ENCODE data around the gene ZNF557. TPM values are rescaled to one million over a fixed set of nuclear protein-coding genes. Genes with fewer than 3 reads are reported as not detected.
"Not testable (repeated sequence)": the region's sequence is repeated elsewhere in the genome, so short reads cannot be mapped to it uniquely, and the experiment has no call there.

Gene ZNF557
- total RNA-seq, 5 donors from 2014 or later (not counting 1 experiment from before 2014, with no cell fraction given), result 12.7 to 28.2 (median 24.6) TPM

DNA sequence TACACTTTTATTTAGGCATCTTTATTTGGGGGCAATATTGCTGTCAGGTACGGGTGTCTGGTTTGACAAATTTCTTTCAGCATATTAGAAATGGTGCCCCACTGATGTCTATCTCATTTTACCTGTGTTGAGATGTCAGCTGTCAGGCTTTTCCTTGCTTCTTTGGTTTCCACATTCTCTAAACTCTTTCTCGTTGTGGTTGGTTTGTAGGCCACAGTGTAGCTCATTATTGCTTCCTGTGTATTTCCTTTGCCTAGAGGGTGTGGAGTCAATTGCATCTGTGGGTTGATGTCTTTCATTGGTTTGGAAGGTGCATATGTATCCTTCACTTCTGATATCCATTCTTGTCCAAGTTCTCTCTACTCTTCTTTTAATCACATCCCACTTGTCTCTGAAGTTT lies 9.5 kb upstream of the ZNF557 start:
- H3K27me3 ChIP-seq (replicated peaks in 1 of 2; ENCODE audit: control insufficient read depth in 2 of 2, extremely low read depth in 1 of 2, insufficient read depth in 2 of 2, low read length in 1 of 2); H3K27ac ChIP-seq (ENCODE audit: low read length); POLR2A ChIA-PET; H3K4me1 ChIP-seq (ENCODE audit: control insufficient read depth in 1 of 2, extremely low read depth in 1 of 2, insufficient read depth in 2 of 2, low read length in 2 of 2); H3K4me1 Mint-ChIP-seq; H3K4me3 ChIP-seq (ENCODE audit: control insufficient read depth in 1 of 2, extremely low read depth in 1 of 2, low read length in 1 of 2); H3K36me3 ChIP-seq (ENCODE audit: control insufficient read depth in 2 of 2, extremely low read depth in 1 of 2, insufficient read depth in 1 of 2, low read length in 1 of 2); DNase-seq; CTCF ChIA-PET; H3K36me3 Mint-ChIP-seq; H3K4me3 Mint-ChIP-seq; H3K27me3 Mint-ChIP-seq; H3K9me3 Mint-ChIP-seq; H3K9me3 ChIP-seq; H3K27ac Mint-ChIP-seq: not testable (repeated sequence)
- no CpG with 5 or more reads among the region's 2 CpGs for WGBS (ENCODE audit: insufficient coverage)
- peak in 3 of 4 experiments; percentile 27 to 53 (median 38) for ATAC-seq (replicated peaks in 1 of 4)

DNA sequence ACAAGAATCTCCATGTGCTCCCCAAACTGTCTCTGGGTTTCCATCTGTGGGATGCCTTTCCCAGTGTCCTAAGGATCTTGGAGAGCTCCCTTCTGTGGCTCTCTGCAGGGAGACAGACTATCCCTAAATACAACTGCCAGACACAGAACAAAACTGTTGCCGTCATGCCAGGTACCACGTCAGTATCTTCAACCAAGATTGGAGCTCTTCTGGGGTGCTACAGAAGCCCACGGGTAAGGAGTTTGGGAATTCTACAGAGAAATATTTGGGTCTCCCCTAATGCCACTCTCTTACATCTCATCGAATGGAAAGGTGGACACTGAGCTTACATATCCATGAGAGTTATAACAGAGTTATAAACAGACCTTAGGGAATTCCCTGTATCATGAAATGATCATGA lies 6.2 kb upstream of the ZNF557 start:
- Mint-ChIP-seq H3K4me3 (no peak overlapping the region), H3K4me1 (no peaks in the 10 kb centered on the region), H3K9me3 (no peaks in the 10 kb centered on the region), H3K36me3 (no peaks in the 10 kb centered on the region), H3K27me3 (no peaks in the 10 kb centered on the region), H3K27ac (no peak overlapping the region)
- Histone ChIP-seq H3K27ac (ENCODE audit: low read length) (no peak overlapping the region), H3K4me3 (ENCODE audit: control insufficient read depth in 1 of 2, extremely low read depth in 1 of 2, low read length in 1 of 2) (no peak overlapping the region), H3K36me3 (ENCODE audit: control insufficient read depth in 2 of 2, extremely low read depth in 1 of 2, insufficient read depth in 1 of 2, low read length in 1 of 2) (no peaks in the 10 kb centered on the region), H3K4me1 (ENCODE audit: control insufficient read depth in 1 of 2, extremely low read depth in 1 of 2, insufficient read depth in 2 of 2, low read length in 2 of 2) (peaks cover 0 to under 1% of the 10 kb centered on the region in 2 experiments), H3K27me3 (replicated peaks in 1 of 2; ENCODE audit: control insufficient read depth in 2 of 2, extremely low read depth in 1 of 2, insufficient read depth in 2 of 2, low read length in 1 of 2) (no peaks in the 10 kb centered on the region), H3K9me3 (no peaks in the 10 kb centered on the region)
- no CpG with 5 or more reads among the region's 4 CpGs for WGBS (ENCODE audit: insufficient coverage)
- ChIA-PET POLR2A (interaction anchor here in 1 of 2 donors (0.6 kb wide), 1 partner anchor 527 kb away, joined by 4 read pairs; no protein-coding TSS in a partner anchor), CTCF (interaction anchor here in 1 of 2 donors (0.6 kb wide), 1 partner anchor 857 kb away, joined by 3 read pairs; the partner anchor contains the start of gene SNAPC2)
- DNase-seq (no peak), ATAC-seq (replicated peaks in 1 of 4) (no peak)

DNA sequence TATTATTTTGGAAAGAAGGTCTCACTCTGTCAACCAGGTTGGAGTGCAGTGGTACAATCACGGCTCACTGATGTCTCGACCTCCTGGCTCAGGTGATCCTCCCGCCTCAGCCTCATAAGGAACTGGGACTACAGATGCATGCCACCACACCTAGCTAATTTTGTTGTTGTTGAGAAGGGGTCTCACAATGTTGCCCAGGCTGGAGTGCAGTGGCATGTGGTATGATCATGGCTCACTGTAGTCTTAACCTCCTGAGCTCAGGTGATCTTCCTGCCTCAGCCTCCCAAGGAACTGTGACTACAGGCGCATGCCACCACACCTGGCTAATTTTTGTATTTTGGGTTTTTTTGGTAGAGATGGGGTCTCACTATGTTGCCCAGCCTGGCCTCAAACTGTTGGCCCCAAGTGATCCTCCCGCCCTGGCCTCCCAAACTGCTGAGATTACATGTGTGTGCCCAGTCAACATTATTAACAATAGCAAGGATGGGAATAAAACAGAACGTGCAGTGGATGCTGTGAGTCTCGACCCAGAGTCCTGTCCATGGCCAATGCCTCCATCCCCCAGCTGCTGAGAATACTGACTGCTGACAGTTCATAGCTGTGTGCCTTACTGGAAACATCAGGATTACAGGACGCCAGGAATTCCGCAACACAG lies 5.6 kb upstream of the ZNF557 start:
- Mint-ChIP-seq H3K27ac (no peak overlapping the region), H3K9me3 (no peaks in the 10 kb centered on the region), H3K27me3 (no peaks in the 10 kb centered on the region), H3K36me3 (no peaks in the 10 kb centered on the region), H3K4me3 (no peak overlapping the region), H3K4me1 (peaks cover 0 to 2% (median 2%) of the 10 kb centered on the region in 3 donors)
- 95% methylated on average over 5 of the region's 9 CpGs for WGBS (ENCODE audit: insufficient coverage)
- H3K36me3 ChIP-seq (ENCODE audit: control insufficient read depth in 2 of 2, extremely low read depth in 1 of 2, insufficient read depth in 1 of 2, low read length in 1 of 2), result no peaks in the 10 kb centered on the region
- ATAC-seq (replicated peaks in 1 of 4) (peak in 1 of 4 experiments; percentile 29), DNase-seq (no peak)
- no peaks in the 10 kb centered on the region for H3K27me3 ChIP-seq (replicated peaks in 1 of 2; ENCODE audit: control insufficient read depth in 2 of 2, extremely low read depth in 1 of 2, insufficient read depth in 2 of 2, low read length in 1 of 2)
- no peak overlapping the region for H3K27ac ChIP-seq (ENCODE audit: low read length)
- no peak overlapping the region for H3K4me3 ChIP-seq (ENCODE audit: control insufficient read depth in 1 of 2, extremely low read depth in 1 of 2, low read length in 1 of 2)
- peaks cover 0 to 6% of the 10 kb centered on the region in 2 experiments for H3K4me1 ChIP-seq (ENCODE audit: control insufficient read depth in 1 of 2, extremely low read depth in 1 of 2, insufficient read depth in 2 of 2, low read length in 2 of 2)
- H3K9me3 ChIP-seq, result no peaks in the 10 kb centered on the region
- ChIA-PET CTCF (interaction anchor here in 1 of 2 donors (0.6 kb wide), 1 partner anchor 857 kb away, joined by 3 read pairs; the partner anchor contains the start of gene SNAPC2), POLR2A (interaction anchor here in 1 of 2 donors (0.6 kb wide), 1 partner anchor 527 kb away, joined by 4 read pairs; no protein-coding TSS in a partner anchor)

DNA sequence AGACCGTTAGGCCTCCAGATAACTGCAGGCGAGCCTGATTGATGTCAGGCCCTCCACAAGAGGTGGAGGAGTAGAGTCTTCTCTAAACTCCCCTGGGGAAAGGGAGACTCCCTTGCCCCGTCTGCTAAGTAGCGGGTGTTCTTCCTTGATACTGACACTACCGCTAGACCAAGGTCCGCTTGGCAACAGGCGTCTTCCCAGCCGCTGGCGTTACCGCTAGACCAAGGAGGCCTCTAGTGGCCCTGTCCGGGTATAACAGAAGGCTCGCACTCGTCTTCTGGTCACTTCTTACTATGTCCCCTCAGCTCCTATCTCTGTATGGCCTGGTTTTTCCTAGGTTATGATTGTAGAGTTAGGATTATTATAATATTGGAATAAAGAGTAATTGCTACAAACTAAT lies 2.4 kb upstream of the ZNF557 start:
- POLR2A ChIA-PET, result interaction anchor here in 1 of 2 donors (0.9 kb wide), 1 partner anchor 1529 kb away, joined by 3 read pairs; no protein-coding TSS in a partner anchor
- CTCF ChIA-PET; H3K9me3 ChIP-seq; ATAC-seq (replicated peaks in 1 of 4); H3K36me3 Mint-ChIP-seq; H3K27ac ChIP-seq (ENCODE audit: low read length); H3K4me3 Mint-ChIP-seq; H3K27me3 ChIP-seq (replicated peaks in 1 of 2; ENCODE audit: control insufficient read depth in 2 of 2, extremely low read depth in 1 of 2, insufficient read depth in 2 of 2, low read length in 1 of 2); H3K4me3 ChIP-seq (ENCODE audit: control insufficient read depth in 1 of 2, extremely low read depth in 1 of 2, low read length in 1 of 2); H3K27ac Mint-ChIP-seq; H3K9me3 Mint-ChIP-seq; DNase-seq; H3K27me3 Mint-ChIP-seq: not testable (repeated sequence)
- WGBS (ENCODE audit: insufficient coverage), result 95% methylated on average over 4 of the region's 13 CpGs
- H3K4me1 Mint-ChIP-seq, result peaks cover 5 to 25% (median 23%) of the 10 kb centered on the region in 3 donors
- Histone ChIP-seq H3K4me1 (ENCODE audit: control insufficient read depth in 1 of 2, extremely low read depth in 1 of 2, insufficient read depth in 2 of 2, low read length in 2 of 2) (peaks cover 6 to 20% of the 10 kb centered on the region in 2 experiments), H3K36me3 (ENCODE audit: control insufficient read depth in 2 of 2, extremely low read depth in 1 of 2, insufficient read depth in 1 of 2, low read length in 1 of 2) (peaks cover 0 to 12% of the 10 kb centered on the region in 2 donors)

DNA sequence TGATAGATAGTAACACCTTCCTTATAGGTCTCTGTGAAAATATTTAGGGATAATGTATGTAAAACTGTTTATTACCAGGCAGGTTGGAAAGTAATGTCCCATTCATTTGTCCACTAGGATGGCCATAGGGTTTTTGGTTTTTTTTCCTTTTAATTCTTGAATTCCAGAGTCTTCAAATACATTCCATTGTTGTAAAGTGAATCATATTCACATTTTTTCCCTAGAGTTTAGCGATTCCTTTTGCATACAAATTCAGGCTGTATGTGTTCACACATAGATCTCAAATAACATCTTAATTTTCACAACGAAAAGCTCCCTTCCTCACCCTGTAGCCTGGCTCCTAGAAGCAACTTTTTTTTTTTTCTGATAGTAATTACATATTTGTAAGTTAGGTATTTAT lies 1.8 kb upstream of the ZNF557 start:
- no peak overlapping the region for H3K27ac Mint-ChIP-seq
- no peak for ATAC-seq (replicated peaks in 1 of 4)
- peaks cover 0 to 18% of the 10 kb centered on the region in 2 donors for H3K36me3 ChIP-seq (ENCODE audit: control insufficient read depth in 2 of 2, extremely low read depth in 1 of 2, insufficient read depth in 1 of 2, low read length in 1 of 2)
- no peak for DNase-seq
- no peaks in the 10 kb centered on the region for H3K9me3 Mint-ChIP-seq
- H3K9me3 ChIP-seq, result no peaks in the 10 kb centered on the region
- ChIA-PET POLR2A (interaction anchor here in 1 of 2 donors (0.9 kb wide), 1 partner anchor 1528 kb away, joined by 3 read pairs; no protein-coding TSS in a partner anchor), CTCF (interaction anchor here in 1 of 2 donors (2.3 kb wide), 1 partner anchor 32 kb away, joined by 13 read pairs; no protein-coding TSS in a partner anchor)
- no peak overlapping the region for H3K27ac ChIP-seq (ENCODE audit: low read length)
- H3K4me3 Mint-ChIP-seq, result no peak overlapping the region
- no peaks in the 10 kb centered on the region for H3K27me3 ChIP-seq (replicated peaks in 1 of 2; ENCODE audit: control insufficient read depth in 2 of 2, extremely low read depth in 1 of 2, insufficient read depth in 2 of 2, low read length in 1 of 2)
- no CpG with 5 or more reads among the region's 2 CpGs for WGBS (ENCODE audit: insufficient coverage)
- peaks cover 6 to 20% of the 10 kb centered on the region in 2 experiments for H3K4me1 ChIP-seq (ENCODE audit: control insufficient read depth in 1 of 2, extremely low read depth in 1 of 2, insufficient read depth in 2 of 2, low read length in 2 of 2)
- no peaks in the 10 kb centered on the region for H3K27me3 Mint-ChIP-seq
- peaks cover 10 to 30% (median 27%) of the 10 kb centered on the region in 3 donors for H3K4me1 Mint-ChIP-seq
- H3K36me3 Mint-ChIP-seq, result peaks cover 9% of the 10 kb centered on the region
- H3K4me3 ChIP-seq (ENCODE audit: control insufficient read depth in 1 of 2, extremely low read depth in 1 of 2, low read length in 1 of 2), result no peak overlapping the region

DNA sequence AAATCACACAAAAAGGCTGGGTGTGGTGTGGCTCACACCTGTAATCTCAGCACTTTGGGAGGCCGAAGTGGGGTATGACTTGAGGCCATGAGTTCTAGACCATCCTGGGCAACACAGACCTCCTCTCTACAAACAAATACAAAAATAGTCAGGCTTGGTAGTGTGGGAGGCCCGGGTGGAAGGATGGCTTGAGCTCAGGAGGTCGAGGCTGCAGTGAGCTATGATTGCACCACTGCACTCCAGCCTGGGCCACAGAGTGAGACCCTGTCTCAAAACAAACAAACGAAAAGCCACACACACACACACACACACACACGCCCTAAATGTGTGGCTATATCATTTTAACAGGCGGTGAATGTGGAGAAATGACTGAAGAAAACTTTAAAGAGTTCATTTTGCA lies 904 bp upstream of the ZNF557 start:
- Histone ChIP-seq H3K4me3 (ENCODE audit: control insufficient read depth in 1 of 2, extremely low read depth in 1 of 2, low read length in 1 of 2) (no peak overlapping the region), H3K27me3 (replicated peaks in 1 of 2; ENCODE audit: control insufficient read depth in 2 of 2, extremely low read depth in 1 of 2, insufficient read depth in 2 of 2, low read length in 1 of 2) (no peaks in the 10 kb centered on the region), H3K9me3 (no peaks in the 10 kb centered on the region), H3K27ac (ENCODE audit: low read length) (peak overlapping the region; percentile 82), H3K4me1 (ENCODE audit: control insufficient read depth in 1 of 2, extremely low read depth in 1 of 2, insufficient read depth in 2 of 2, low read length in 2 of 2) (peaks cover 6 to 20% of the 10 kb centered on the region in 2 experiments), H3K36me3 (ENCODE audit: control insufficient read depth in 2 of 2, extremely low read depth in 1 of 2, insufficient read depth in 1 of 2, low read length in 1 of 2) (peaks cover 0 to 25% of the 10 kb centered on the region in 2 donors)
- no peaks in the 10 kb centered on the region for H3K27me3 Mint-ChIP-seq
- POLR2A ChIA-PET, result interaction anchor here in 1 of 2 donors (1.0 kb wide), 1 partner anchor 296 kb away, joined by 7 read pairs; the partner anchor contains the start of gene VAV1
- ATAC-seq (replicated peaks in 1 of 4), result no peak
- no peak for DNase-seq
- H3K9me3 Mint-ChIP-seq, result no peaks in the 10 kb centered on the region
- peak overlapping the region; percentile 94 to 99 (median 95) for H3K4me3 Mint-ChIP-seq
- CTCF ChIA-PET, result interaction anchor here in 1 of 2 donors (1.0 to 2.3 kb wide), 7 partner anchors 32 to 1265 kb away, joined by 3 to 13 read pairs (median 4); partner anchors contain the start of genes ALKBH7, PET100 and XAB2
- peaks cover 13% of the 10 kb centered on the region for H3K36me3 Mint-ChIP-seq
- H3K27ac Mint-ChIP-seq, result peak overlapping the region; percentile 89 to 94
- H3K4me1 Mint-ChIP-seq, result peaks cover 11 to 32% (median 29%) of the 10 kb centered on the region in 3 donors
- WGBS (ENCODE audit: insufficient coverage), result no CpG with 5 or more reads among the region's 6 CpGs

Measured in T-cell (primary cell).